HG02571 (cell line): ENCODE results near the gene ALK.

Experiments used
- ATAC-seq: cut with Tn5 transposase; IDR thresholded peaks from one replicate; pipeline ENCODE4 v1.9.1; 2021; ENCODE audit warnings: mild to moderate bottlenecking, moderate library complexity; ENCODE audit not compliant: unreplicated experiment

Gene ALK

GRCh38 chr2:29662861-29663260, 258.5 kb downstream of the ALK start:
- no peak for ATAC-seq

- no peak for ATAC-seq
Observed at GRCh38 chr2:29660201-29660600, 261.2 kb downstream of the ALK start.

- ATAC-seq: no peak
Observed at GRCh38 chr2:29659178-29659577, 262.2 kb downstream of the ALK start.

- no peak for ATAC-seq
Observed at GRCh38 chr2:29657674-29658073, 263.7 kb downstream of the ALK start.

GRCh38 chr2:29655391-29656086, 265.8 kb downstream of the ALK start:
- ATAC-seq: no peak

GRCh38 chr2:29650631-29651097, 270.7 kb downstream of the ALK start:
- no peak for ATAC-seq

GRCh38 chr2:29644949-29645348, 276.4 kb downstream of the ALK start:
- no peak for ATAC-seq

- ATAC-seq: no peak
Observed at GRCh38 chr2:29643196-29643595, 278.2 kb downstream of the ALK start.

GRCh38 chr2:29640360-29640759, 281.0 kb downstream of the ALK start:
- ATAC-seq: no peak

- ATAC-seq: no peak
Observed at GRCh38 chr2:29638641-29639040, 282.7 kb downstream of the ALK start.

GRCh38 chr2:29634916-29635315, 286.5 kb downstream of the ALK start:
- no peak for ATAC-seq

- ATAC-seq: no peak
Observed at GRCh38 chr2:29632018-29632417, 289.4 kb downstream of the ALK start.

- no peak for ATAC-seq
Observed at GRCh38 chr2:29629495-29629894, 291.9 kb downstream of the ALK start.

- no peak for ATAC-seq
Observed at GRCh38 chr2:29628862-29629261, 292.5 kb downstream of the ALK start.

GRCh38 chr2:29628108-29628745, 293.2 kb downstream of the ALK start:
- no peak for ATAC-seq

- ATAC-seq: no peak
Observed at GRCh38 chr2:29627279-29627711, 294.1 kb downstream of the ALK start.

GRCh38 chr2:29620890-29621289, 300.5 kb downstream of the ALK start:
- ATAC-seq: no peak

- ATAC-seq: no peak
Observed at GRCh38 chr2:29619689-29620088, 301.7 kb downstream of the ALK start.

- no peak for ATAC-seq
Observed at GRCh38 chr2:29618024-29618423, 303.4 kb downstream of the ALK start.

GRCh38 chr2:29617351-29617750, 304.0 kb downstream of the ALK start:
- no peak for ATAC-seq

GRCh38 chr2:29616569-29616968, 304.8 kb downstream of the ALK start:
- no peak for ATAC-seq

- no peak for ATAC-seq
Observed at GRCh38 chr2:29615841-29616240, 305.5 kb downstream of the ALK start.

GRCh38 chr2:29615183-29615582, 306.2 kb downstream of the ALK start:
- ATAC-seq: no peak
